SK-N-SH (cell line): ENCODE results near the gene MALT1. TPM values are rescaled to one million over a fixed set of nuclear protein-coding genes. Genes with fewer than 3 reads are reported as not detected.

Experiments used
- CTCF ChIA-PET: fragments of 300-600, 350-600 bp; formaldehyde crosslinking; extraction: SDS; loops from one replicate; lab custom pipeline; 2021; lab: Yijun Ruan, JAX
- POLR2A ChIA-PET: fragments of 350-600 bp; sonication (Branson Sonifier 250); formaldehyde crosslinking; extraction: SDS; loops from one replicate; lab custom pipeline; 2020; ENCODE audit warnings: antibody characterized with exemption, inconsistent platforms; lab: Yijun Ruan, JAX
- DNase-seq: peaks from one replicate; pipeline ENCODE4 v3.0.0; 2012
- H2AFZ ChIP-seq: fragments of 200-600 bp; sonication (generic); 2 replicates; pipeline ENCODE4 v1.8.1; 2016; ENCODE audit warnings: antibody characterized with exemption, mild to moderate bottlenecking, low read depth
- H3F3A ChIP-seq: fragments of 200-600 bp; sonication (generic); replicated peaks from 2 replicates; pipeline ENCODE3; 2016; ENCODE audit warnings: antibody characterized with exemption, mild to moderate bottlenecking; ENCODE audit not compliant: insufficient read depth
- H3K27ac ChIP-seq, 2 experiments: fragments of 200-500 bp in 1 of 2; fragments of 200-600 bp in 1 of 2; sonication (Bioruptor generic) in 1 of 2; sonication (generic), shearing (Covaris generic) in 1 of 2; 2 replicates each; pipeline versions ENCODE4 v1.5.1 to v1.6.1; 2014 to 2016; ENCODE audit warnings: low read depth in 2 of 2, inconsistent platforms in 1 of 2, low read length in 1 of 2, mild to moderate bottlenecking in 1 of 2, mixed read lengths in 1 of 2
- H3K27me3 ChIP-seq: fragments of 200-600 bp; sonication (generic), shearing (Covaris generic); 2 replicates; pipeline ENCODE4 v1.6.1; 2016; ENCODE audit warnings: mixed run types; ENCODE audit not compliant: insufficient read depth
- H3K36me3 ChIP-seq, 2 experiments: fragments of 200-500 bp in 1 of 2; fragments of 200-600 bp in 1 of 2; sonication (Bioruptor generic) in 1 of 2; sonication (generic) in 1 of 2; replicated peaks in 1 of 2; 2 replicates each; pipeline versions ENCODE3 to v1.5.1; 2014 to 2016; ENCODE audit warnings: low read length in 1 of 2, mild to moderate bottlenecking in 1 of 2; ENCODE audit not compliant: insufficient read depth in 2 of 2, control insufficient read depth in 1 of 2
- H3K4me1 ChIP-seq, 2 experiments: fragments of 200-500 bp in 1 of 2; fragments of 200-600 bp in 1 of 2; sonication (Bioruptor generic) in 1 of 2; sonication (generic), shearing (Covaris generic) in 1 of 2; 2 replicates each; pipeline versions ENCODE4 v1.5.1 to v1.6.1; 2014 to 2016; ENCODE audit warnings: low read depth in 1 of 2, low read length in 1 of 2, mixed run types in 1 of 2; ENCODE audit not compliant: insufficient read depth in 2 of 2, control insufficient read depth in 1 of 2
- H3K4me2 ChIP-seq: fragments of 200-600 bp; sonication (generic), shearing (Covaris generic); 2 replicates; pipeline ENCODE4 v1.6.1; 2017; ENCODE audit warnings: mixed run types
- H3K4me3 ChIP-seq, 2 experiments: fragments of 200-500 bp in 1 of 2; fragments of 200-600 bp in 1 of 2; sonication (Bioruptor generic) in 1 of 2; sonication (generic), shearing (Covaris generic) in 1 of 2; 2 replicates each; pipeline versions ENCODE4 v1.5.1 to v1.8.1; 2014 to 2016; ENCODE audit warnings: low read depth in 2 of 2, inconsistent platforms in 1 of 2, low read length in 1 of 2, mild to moderate bottlenecking in 1 of 2, mixed read lengths in 1 of 2, moderate library complexity in 1 of 2
- H3K79me2 ChIP-seq: fragments of 200-600 bp; sonication (generic); 2 replicates; pipeline ENCODE4 v1.8.1; 2017; ENCODE audit warnings: mild to moderate bottlenecking; ENCODE audit not compliant: insufficient read depth
- H3K9ac ChIP-seq: fragments of 200-600 bp; sonication (generic); 2 replicates; pipeline ENCODE4 v1.6.1; 2017; ENCODE audit warnings: mixed run types
- H3K9me2 ChIP-seq: fragments of 200-600 bp; sonication (generic); 2 replicates; pipeline ENCODE4 v1.6.1; 2017; ENCODE audit warnings: mixed run types
- H3K9me3 ChIP-seq: fragments of 200-600 bp; sonication (generic); 2 replicates; pipeline ENCODE4 v1.6.1; 2017; ENCODE audit warnings: mixed run types, mild to moderate bottlenecking, moderate library complexity
- H4K20me1 ChIP-seq: fragments of 200-600 bp; sonication (generic); 2 replicates; pipeline ENCODE4 v1.6.1; 2017; ENCODE audit warnings: mild to moderate bottlenecking, mixed run types; ENCODE audit not compliant: insufficient read depth
- ELF1 ChIP-seq: IDR thresholded peaks from 2 replicates; pipeline ENCODE4 v1.4.0; 2012
- EP300 ChIP-seq, 2 experiments: IDR thresholded peaks; 2 replicates each; pipeline versions ENCODE4 v1.4.0 to v1.6.1; 2012; ENCODE audit warnings: borderline replicate concordance in 1 of 2, low read depth in 1 of 2, low read length in 1 of 2
- FOSL2 ChIP-seq: IDR thresholded peaks from 2 replicates; pipeline ENCODE4 v1.4.0; 2012; ENCODE audit warnings: low read depth, mild to moderate bottlenecking, moderate library complexity, borderline replicate concordance
- FOXJ3 ChIP-seq: sonication (generic); formaldehyde crosslinking; IDR thresholded peaks from 2 replicates; pipeline ENCODE4 v1.5.1; 2020; ENCODE audit warnings: mild to moderate bottlenecking, missing genetic modification reagents
- GABPA ChIP-seq: IDR thresholded peaks from 2 replicates; pipeline ENCODE4 v1.4.0; 2012; ENCODE audit warnings: low read depth, mild to moderate bottlenecking
- JUND ChIP-seq: IDR thresholded peaks from 2 replicates; pipeline ENCODE4 v1.4.0; 2012
- MXI1 ChIP-seq: IDR thresholded peaks from 2 replicates; pipeline ENCODE4 v1.6.1; 2012; ENCODE audit warnings: mild to moderate bottlenecking, low read depth, low read length, improper control_type of control experiment
- POLR2AphosphoS5 ChIP-seq: IDR thresholded peaks from 2 replicates; pipeline ENCODE4 v1.6.1; 2012; ENCODE audit warnings: low read depth, low read length
- RFX5 ChIP-seq: IDR thresholded peaks from 2 replicates; pipeline ENCODE4 v1.6.1; 2012; ENCODE audit warnings: mild to moderate bottlenecking, improper control_type of control experiment, low read length
- SIN3A ChIP-seq: IDR thresholded peaks from 2 replicates; pipeline ENCODE4 v1.6.1; 2012; ENCODE audit warnings: low read depth, mild to moderate bottlenecking, low read length, moderate library complexity, borderline replicate concordance
- SMC3 ChIP-seq: IDR thresholded peaks from 2 replicates; pipeline ENCODE4 v1.6.1; 2012; ENCODE audit warnings: low read depth, low read length, improper control_type of control experiment
- TAF1 ChIP-seq: IDR thresholded peaks from 2 replicates; pipeline ENCODE4 v1.6.1; 2012; ENCODE audit warnings: low read depth, mild to moderate bottlenecking, low read length, moderate library complexity, borderline replicate concordance
- TEAD4 ChIP-seq: IDR thresholded peaks from 2 replicates; pipeline ENCODE4 v1.4.0; 2012; ENCODE audit warnings: mild to moderate bottlenecking, borderline replicate concordance; ENCODE audit not compliant: insufficient read depth
- YY1 ChIP-seq: IDR thresholded peaks from 2 replicates; pipeline ENCODE4 v1.4.0; 2012; ENCODE audit warnings: low read depth, mild to moderate bottlenecking
- WGBS: methylation state at CpG from one replicate; pipeline ENCODE4 v1.1.6; 2017; ENCODE audit warnings: low lambda C conversion rate; 5-methylcytosine and 5-hydroxymethylcytosine counted together
- polyA plus RNA-seq, 3 experiments: library from polyadenylated mRNA; depleted of rRNA; stranded (reverse); fragments of >200 nt; gene quantifications; 2 replicates each; pipeline ENCODE4 v1.2.3, GENCODE V29; 2012
- TF ChIP-seq, protein P1 (sequence below): fragments of 150-350 bp; IDR thresholded peaks from 2 replicates; pipeline ENCODE4 v1.6.1; 2017; ENCODE audit warnings: antibody characterized with exemption, low read length, low read depth, borderline replicate concordance
- TF ChIP-seq, protein P2 (sequence below): IDR thresholded peaks from 2 replicates; pipeline ENCODE4 v1.4.0; 2012; ENCODE audit warnings: low read depth, borderline replicate concordance
- TF ChIP-seq, protein P3 (sequence below): IDR thresholded peaks from 2 replicates; pipeline ENCODE4; 2012
- TF ChIP-seq, protein P4 (sequence below): fragments of 200-600 bp; sonication (generic); IDR thresholded peaks from 2 replicates; pipeline ENCODE4 v1.6.1; 2017; ENCODE audit warnings: antibody characterized with exemption, mild to moderate bottlenecking, moderate library complexity
- TF ChIP-seq, protein P5 (sequence below): IDR thresholded peaks from 2 replicates; pipeline ENCODE4 v1.4.0; 2012; ENCODE audit warnings: low read depth, borderline replicate concordance
- TF ChIP-seq, protein P6 (sequence below): fragments of 150-350 bp; IDR thresholded peaks from 2 replicates; pipeline ENCODE4 v1.6.1; 2016; ENCODE audit warnings: mild to moderate bottlenecking, low read depth, low read length

Gene MALT1
- polyA plus RNA-seq, 1 of the 3 experiments (the other 2 are of a cell fraction) = 6.6 TPM

DNA sequence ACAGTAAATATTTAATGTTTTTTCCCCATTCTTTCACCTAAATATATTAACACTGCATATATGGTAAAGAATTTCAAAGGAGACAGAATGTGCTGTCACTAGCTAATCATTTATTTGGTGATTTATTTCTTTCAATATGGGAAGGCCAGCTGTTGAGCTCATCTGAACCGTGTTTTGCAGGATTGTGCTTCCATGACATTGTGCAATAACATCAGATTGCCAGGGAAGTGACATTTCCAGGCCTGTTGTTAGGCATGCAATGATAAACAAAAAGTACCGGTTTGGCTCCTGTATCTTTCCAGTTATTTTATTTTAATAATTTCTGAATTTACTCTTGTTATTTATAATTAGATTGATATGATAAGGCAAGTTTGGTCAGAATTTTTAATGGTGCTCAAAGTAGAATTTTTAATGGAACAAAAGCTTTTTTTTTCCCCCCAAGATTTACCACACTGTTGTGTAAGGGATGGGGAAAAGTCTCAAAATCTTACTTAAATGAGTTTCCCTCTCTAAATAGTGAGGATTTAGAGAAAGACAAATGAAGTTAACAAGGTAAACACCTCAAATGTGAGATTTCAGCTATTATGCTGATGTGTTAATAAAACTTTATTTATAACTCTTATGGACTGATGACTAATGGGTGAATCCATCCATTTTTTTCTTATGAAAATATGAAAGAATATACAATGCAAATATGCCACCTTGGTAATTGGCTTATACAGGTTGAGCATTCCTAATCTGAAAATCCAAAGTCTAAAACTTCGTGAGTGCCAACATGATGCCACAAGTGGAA is 52.7 kb downstream of the MALT1 start (continued):
- TF ChIP-seq, protein P1, sequence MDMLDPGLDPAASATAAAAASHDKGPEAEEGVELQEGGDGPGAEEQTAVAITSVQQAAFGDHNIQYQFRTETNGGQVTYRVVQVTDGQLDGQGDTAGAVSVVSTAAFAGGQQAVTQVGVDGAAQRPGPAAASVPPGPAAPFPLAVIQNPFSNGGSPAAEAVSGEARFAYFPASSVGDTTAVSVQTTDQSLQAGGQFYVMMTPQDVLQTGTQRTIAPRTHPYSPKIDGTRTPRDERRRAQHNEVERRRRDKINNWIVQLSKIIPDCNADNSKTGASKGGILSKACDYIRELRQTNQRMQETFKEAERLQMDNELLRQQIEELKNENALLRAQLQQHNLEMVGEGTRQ = no peak
- TF ChIP-seq TAF1 (no peak), YY1 (no peak), ELF1 (no peak), FOXJ3 (no peak), GABPA (no peak), EP300 (IDR thresholded peaks at IDR 0.05; ENCODE audit: borderline replicate concordance in 1 of 2, low read depth in 1 of 2, low read length in 1 of 2) (no peak)
- TF ChIP-seq, protein P2, sequence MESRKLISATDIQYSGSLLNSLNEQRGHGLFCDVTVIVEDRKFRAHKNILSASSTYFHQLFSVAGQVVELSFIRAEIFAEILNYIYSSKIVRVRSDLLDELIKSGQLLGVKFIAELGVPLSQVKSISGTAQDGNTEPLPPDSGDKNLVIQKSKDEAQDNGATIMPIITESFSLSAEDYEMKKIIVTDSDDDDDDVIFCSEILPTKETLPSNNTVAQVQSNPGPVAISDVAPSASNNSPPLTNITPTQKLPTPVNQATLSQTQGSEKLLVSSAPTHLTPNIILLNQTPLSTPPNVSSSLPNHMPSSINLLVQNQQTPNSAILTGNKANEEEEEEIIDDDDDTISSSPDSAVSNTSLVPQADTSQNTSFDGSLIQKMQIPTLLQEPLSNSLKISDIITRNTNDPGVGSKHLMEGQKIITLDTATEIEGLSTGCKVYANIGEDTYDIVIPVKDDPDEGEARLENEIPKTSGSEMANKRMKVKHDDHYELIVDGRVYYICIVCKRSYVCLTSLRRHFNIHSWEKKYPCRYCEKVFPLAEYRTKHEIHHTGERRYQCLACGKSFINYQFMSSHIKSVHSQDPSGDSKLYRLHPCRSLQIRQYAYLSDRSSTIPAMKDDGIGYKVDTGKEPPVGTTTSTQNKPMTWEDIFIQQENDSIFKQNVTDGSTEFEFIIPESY = no peak
- TF ChIP-seq, protein P3, sequence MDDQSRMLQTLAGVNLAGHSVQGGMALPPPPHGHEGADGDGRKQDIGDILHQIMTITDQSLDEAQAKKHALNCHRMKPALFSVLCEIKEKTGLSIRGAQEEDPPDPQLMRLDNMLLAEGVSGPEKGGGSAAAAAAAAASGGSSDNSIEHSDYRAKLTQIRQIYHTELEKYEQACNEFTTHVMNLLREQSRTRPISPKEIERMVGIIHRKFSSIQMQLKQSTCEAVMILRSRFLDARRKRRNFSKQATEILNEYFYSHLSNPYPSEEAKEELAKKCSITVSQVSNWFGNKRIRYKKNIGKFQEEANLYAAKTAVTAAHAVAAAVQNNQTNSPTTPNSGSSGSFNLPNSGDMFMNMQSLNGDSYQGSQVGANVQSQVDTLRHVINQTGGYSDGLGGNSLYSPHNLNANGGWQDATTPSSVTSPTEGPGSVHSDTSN = no peak
- TF ChIP-seq, all 33 proteins: peak for 0

DNA sequence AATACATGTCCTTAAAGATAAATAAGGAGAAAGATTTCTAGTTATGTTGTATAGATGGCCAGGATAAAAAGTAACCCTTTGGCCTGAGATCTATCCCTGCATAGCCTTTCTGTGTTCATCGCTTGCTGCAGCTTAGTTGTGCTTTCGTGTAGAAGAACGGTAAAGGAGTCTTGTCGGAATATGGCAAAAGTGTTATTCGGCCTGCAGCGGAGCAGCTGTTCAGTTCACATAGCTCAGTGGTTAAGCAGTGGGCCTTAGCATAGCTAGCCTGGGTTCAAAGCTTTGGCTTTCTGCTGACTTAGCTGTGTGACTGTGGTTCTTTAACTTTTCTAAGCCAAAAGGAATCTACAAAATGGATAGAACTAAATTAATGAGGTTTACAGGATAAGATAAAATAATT is 55.4 kb downstream of the MALT1 start:
- Histone ChIP-seq H3K4me1 (peaks cover 0 to 5% of the 10 kb centered on the region in 2 experiments; a peak in 1 of 4 replicates), H3K27me3 (no peaks in the 10 kb centered on the region), H3K9ac (no peak overlapping the region), H4K20me1 (no peaks in the 10 kb centered on the region), H3K4me2 (no peak overlapping the region), H3K27ac (no peak overlapping the region), H3K9me2 (no peaks in the 10 kb centered on the region), H2AFZ (no peak overlapping the region), H3K36me3 (peaks cover 11 to 13% of the 10 kb centered on the region in 2 experiments), H3K79me2 (no peaks in the 10 kb centered on the region), H3K4me3 (no peak overlapping the region), H3F3A (peaks cover 8% of the 10 kb centered on the region), H3K9me3 (no peaks in the 10 kb centered on the region)
- ChIA-PET CTCF (interaction anchor here (1.6 kb wide), 1 partner anchor 9 kb away, joined by 3 read pairs; no protein-coding TSS in a partner anchor), POLR2A (no interaction called here)
- DNase-seq = no peak
- WGBS = 95% methylated on average over 6 of the region's 6 CpGs
- TF ChIP-seq JUND (no peak), MXI1 (no peak), POLR2AphosphoS5 (no peak), FOXJ3 (no peak), RFX5 (no peak), FOSL2 (no peak), TEAD4 (no peak), SMC3 (no peak), SIN3A (no peak), ELF1 (no peak)
- TF ChIP-seq, protein P4, sequence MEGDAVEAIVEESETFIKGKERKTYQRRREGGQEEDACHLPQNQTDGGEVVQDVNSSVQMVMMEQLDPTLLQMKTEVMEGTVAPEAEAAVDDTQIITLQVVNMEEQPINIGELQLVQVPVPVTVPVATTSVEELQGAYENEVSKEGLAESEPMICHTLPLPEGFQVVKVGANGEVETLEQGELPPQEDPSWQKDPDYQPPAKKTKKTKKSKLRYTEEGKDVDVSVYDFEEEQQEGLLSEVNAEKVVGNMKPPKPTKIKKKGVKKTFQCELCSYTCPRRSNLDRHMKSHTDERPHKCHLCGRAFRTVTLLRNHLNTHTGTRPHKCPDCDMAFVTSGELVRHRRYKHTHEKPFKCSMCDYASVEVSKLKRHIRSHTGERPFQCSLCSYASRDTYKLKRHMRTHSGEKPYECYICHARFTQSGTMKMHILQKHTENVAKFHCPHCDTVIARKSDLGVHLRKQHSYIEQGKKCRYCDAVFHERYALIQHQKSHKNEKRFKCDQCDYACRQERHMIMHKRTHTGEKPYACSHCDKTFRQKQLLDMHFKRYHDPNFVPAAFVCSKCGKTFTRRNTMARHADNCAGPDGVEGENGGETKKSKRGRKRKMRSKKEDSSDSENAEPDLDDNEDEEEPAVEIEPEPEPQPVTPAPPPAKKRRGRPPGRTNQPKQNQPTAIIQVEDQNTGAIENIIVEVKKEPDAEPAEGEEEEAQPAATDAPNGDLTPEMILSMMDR = no peak
- TF ChIP-seq, protein P5, sequence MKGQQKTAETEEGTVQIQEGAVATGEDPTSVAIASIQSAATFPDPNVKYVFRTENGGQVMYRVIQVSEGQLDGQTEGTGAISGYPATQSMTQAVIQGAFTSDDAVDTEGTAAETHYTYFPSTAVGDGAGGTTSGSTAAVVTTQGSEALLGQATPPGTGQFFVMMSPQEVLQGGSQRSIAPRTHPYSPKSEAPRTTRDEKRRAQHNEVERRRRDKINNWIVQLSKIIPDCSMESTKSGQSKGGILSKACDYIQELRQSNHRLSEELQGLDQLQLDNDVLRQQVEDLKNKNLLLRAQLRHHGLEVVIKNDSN = no peak
- TF ChIP-seq, protein P6, sequence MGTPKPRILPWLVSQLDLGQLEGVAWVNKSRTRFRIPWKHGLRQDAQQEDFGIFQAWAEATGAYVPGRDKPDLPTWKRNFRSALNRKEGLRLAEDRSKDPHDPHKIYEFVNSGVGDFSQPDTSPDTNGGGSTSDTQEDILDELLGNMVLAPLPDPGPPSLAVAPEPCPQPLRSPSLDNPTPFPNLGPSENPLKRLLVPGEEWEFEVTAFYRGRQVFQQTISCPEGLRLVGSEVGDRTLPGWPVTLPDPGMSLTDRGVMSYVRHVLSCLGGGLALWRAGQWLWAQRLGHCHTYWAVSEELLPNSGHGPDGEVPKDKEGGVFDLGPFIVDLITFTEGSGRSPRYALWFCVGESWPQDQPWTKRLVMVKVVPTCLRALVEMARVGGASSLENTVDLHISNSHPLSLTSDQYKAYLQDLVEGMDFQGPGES = no peak
- TF ChIP-seq, protein P2 = no peak
